CD4-positive, alpha-beta T cell treated with Interleukin-6 at 100 ng/mL for 8 hours (primary cell): ENCODE measurements around the gene CRB3.
A peak's percentile ranks its signal among the peaks of the same experiment; 100 is the strongest.

Experiments
- DNase-seq: peaks from one replicate; pipeline ENCODE4 v3.0.0-alpha.2; 2020; ENCODE audit warnings: mixed read lengths, low spot score

CRB3 gene

GRCh38 chr19:6466526-6467248 lies 2.6 kb downstream of the CRB3 start:
- no peak for DNase-seq

DNA sequence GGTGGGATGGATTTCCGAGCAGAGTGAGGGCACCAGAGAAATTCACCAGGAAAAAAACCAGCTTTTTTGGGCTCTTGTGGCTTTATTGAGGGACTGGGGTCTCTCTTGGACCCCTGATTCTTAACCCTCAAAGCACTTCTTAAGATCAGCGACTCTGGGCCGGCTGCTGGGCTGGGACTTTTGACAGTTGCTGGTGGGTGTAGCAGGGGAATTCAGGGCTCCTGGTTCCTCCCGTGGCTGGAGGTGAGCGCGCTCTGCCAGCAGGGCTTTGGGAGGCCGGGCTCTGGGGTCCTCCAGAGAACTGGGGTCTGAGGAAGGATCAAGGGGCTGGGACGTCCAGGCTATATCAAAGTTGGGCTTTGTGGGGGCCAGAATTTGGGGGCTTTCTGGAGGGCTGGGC lies 3.3 kb downstream of the CRB3 start:
- no peak for DNase-seq

GRCh38 chr19:6470173-6470572 lies 6.1 kb downstream of the CRB3 start:
- DNase-seq, result no peak

- no peak for DNase-seq
These were observed 7.0 kb downstream of the CRB3 start for GRCh38 chr19:6471076-6471475.

DNA sequence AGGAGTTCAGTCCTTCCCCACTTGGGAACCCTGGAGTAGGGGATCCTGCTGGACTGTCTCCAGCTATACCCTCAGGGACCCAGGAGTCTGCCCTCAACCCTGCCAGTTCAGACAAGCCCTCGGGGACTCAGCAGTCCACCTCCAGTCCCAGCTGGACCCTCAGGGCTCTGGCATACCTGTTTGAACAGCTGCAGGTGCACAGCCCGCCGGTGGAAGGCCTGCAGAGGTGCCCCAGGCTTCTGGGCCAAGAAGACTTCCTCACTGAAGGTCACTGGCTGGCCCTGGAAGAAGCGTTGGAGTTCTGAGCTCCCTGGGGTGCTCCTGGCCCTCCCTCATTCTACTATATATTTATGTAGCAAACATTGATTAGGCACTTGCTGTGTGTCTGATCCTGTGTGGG lies 8.6 kb downstream of the CRB3 start:
- no peak for DNase-seq

DNA sequence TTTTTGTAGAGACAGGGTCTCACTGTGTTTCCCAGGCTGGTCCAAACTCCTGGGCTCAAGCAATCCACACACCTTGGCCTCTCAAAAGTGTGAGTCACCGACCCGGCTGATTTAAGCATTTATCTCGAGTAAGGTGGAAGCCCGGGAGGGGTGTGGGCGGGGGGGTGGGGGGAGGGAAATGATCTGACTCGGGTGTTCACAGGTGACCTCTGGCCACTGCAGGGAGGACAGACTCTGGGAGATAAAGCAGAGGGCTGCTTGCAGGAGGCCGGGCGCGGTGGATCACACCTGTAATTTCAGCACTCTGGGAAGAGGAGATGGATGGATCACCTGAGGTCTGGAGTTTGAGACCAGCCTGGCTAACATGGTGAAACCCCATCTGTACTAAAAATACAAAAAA lies 9.6 kb downstream of the CRB3 start:
- DNase-seq, result no peak

GRCh38 chr19:6475321-6476108 lies 11.4 kb downstream of the CRB3 start:
- no peak for DNase-seq

DNA sequence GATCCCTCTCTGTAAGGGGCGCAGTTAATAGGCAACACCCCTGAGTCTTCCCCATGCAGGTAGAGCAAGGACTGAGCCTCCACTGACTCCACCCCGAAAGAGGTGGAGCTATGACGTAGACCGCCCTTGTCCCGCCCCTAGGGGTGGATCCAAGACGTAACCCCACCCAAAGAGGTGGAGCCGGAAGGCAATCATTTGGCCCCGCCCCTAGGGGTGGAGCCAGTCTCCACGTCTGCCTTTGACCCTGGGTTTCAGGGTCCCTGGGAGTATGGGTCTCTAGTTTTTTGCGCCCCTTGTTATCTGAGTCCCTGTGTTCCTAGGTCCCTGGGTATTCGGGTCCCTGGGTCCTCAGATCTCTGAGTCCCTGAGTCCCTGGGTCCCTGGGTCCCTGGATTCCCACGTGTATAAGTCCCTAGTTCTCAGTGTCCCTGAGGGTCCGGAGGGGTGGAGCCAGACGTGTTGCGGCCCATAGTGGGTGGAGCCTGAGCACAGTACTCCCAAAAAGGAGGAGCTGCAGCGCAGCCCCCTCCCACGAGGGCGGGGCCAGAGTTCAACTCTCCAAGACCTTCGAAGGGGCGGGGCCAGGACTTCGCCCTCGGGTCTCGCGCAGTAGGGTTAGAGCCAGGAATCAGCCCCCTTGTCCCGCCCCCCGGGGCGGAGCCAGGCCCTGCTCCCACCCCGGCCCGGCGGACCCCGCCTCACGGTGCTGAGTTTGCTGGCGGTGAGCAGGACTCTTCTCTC lies 12.3 kb downstream of the CRB3 start:
- no peak for DNase-seq

DNA sequence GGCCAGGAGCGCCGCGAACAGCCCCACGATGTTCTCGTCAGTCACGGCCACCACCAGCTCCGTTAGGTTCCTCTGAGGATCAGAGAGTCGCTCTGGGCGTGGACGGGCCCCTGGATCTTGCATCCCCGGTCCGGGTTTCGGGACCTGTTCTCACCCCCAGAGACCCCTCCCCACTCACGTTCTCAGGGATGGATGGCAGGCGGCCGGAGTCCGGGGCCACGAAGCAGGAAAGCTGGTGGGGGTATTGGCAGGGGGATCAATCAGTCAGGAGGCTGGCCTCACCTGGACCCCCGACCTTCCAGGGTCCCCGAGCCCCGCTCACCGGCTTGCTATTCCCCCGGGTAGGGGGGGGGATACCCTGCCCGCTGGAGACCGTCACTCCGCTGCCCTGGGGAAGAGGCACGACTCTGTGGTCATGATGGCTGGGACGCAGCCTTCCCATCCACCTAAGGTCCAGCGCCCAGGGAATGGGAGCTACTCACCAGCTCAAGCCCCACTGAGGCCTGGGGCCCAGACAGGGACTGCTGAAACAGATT lies 12.9 kb downstream of the CRB3 start:
- DNase-seq, result no peak

DNA sequence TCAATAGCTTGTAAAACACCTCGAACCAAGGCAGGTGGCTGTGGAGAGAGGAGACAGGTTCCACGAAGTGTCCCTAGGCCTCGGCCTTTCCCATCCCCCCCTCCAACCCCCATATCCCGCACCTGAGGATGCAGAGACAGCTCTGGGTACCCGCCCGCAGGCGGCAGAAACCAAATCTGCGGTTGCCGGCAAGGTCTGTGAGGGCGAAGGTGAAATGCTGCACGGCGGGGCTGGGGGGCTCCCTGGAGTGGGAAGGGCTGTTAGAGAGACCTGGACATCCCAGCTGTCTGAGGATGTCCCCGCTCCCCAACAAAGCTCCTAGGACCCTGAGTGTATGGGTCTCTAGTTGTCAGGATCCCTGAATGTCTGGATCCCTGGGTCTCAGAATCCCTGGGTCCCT lies 14.7 kb downstream of the CRB3 start:
- DNase-seq, result no peak

- no peak for DNase-seq
These were observed 15.8 kb downstream of the CRB3 start for GRCh38 chr19:6479836-6480398.

- no peak for DNase-seq
These were observed 16.9 kb downstream of the CRB3 start for GRCh38 chr19:6480848-6481415.

DNA sequence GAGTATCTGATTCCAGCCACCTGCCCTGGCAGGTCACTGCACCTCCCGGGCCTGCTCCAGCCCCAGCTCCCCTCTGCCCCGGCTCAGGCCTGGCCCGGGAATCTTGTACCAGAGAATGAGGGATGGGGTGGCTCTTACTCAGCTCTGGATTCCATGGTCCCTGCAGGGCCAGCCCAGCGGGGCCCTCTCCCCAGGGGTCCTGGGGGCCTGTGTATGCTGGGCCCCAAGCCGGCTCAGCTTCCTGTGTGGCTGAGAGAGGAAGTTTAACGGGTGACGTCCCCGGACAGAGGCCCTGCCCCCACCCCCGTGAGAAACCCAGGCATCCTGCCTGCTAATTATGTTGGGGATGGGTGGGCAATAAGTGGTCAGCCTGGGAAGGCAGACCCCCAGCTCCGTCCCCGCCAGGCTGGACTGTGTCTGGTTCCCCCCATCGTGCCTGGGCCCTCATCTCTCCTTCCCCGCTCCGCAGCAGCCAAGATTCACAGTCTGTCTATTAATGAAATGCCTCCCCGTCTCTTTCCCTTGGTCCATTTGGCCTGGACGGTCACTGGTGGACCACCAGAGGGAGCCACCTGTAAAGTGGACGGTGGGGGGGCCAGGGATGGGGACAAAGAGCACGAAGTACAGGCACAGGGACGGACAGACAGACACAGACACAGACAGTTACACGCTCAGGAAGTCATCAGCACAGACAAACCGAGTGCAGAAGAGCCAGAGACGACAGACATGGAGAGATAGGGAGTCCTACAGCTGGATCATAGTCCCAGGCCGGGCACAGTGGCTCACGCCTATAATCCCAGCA lies 17.7 kb downstream of the CRB3 start, which contains the start of gene DENND1C:
Gene DENND1C (minus strand): TSS at position 247 of the 802 bp plus-strand sequence. CDS start 92 bp downstream, at position 155.
- DNase-seq, result peak; percentile 75

DNA sequence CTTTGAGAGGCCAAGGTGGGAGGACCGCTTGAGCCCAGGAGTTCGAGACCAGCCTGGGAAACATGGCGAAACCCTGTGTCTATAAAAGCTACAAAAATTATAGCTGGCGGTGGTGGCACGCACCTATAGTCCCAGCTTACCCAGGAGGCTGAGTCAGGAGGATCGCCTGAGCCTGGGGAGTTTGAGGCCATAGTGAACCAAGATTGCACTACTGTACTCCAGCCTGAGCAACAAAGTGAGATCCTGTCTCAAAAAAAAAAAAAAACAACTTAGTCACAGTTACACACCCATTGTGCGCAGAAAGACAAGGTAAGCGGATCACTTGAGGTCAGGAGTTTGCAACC lies 18.2 kb downstream of the CRB3 start:
- no peak for DNase-seq

GRCh38 chr19:6483235-6483634 lies 19.2 kb downstream of the CRB3 start:
- DNase-seq, result no peak

GRCh38 chr19:6484230-6484629 lies 20.2 kb downstream of the CRB3 start:
- no peak for DNase-seq

DNA sequence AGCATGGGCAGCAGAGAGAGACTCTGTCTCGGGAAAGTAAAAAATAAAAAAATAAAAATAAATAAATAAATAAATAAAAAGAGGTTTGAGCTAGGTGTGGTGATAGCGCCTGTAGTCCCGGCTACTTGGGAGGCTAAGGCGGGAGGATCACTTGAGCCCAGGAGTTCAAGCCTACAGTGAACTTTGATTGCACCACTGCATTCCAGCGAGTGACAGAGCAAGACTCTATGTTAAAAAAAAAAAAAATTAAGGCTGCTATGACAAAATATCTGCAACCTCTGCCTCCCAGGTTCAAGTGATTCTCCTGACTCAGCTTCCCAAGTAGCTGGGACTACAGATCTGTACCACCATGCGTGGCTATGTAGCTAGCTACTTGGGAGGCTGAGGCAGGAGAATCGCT lies 20.8 kb downstream of the CRB3 start:
- no peak for DNase-seq

DNA sequence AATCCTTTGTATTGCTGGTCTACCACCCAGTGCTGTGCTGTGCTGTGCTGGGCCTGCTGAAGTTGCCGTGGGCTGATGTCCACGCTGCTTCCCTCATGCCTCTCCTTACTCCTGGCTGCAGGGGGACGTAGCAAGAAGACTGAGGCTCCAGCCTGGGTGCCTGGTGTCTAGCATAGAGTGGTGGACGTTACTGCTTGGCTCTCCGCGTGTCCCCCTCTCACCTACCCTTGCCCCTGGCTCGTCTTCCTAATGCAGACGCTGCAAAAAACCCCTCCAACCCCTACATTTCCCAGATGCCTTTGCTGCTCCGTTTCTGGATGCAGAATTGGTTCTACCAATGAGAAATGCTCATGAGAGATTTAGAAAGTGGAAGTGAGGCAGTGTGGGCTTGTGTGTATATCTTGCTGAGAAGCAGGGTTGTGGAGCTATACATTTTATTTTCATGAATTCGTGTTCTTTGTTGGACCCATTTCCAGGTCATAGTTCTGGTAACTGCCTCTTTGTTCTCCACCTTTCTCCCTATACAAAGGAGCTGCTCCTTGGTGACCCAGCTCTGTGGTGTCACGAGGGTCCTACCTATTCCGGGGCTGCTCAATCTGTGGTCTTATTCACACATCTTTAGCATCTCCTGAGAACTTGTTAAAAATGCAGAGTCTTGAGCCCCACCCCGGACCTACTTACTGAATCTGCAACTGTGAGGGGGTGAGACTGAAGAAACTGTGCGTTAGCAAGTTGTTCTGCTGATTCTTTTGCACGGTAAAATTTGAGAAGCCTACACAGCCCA lies 25.4 kb downstream of the CRB3 start:
- no peak for DNase-seq

GRCh38 chr19:6490134-6490533 lies 26.1 kb downstream of the CRB3 start:
- no peak for DNase-seq
